Panc1 (cell line): ENCODE results near the gene SNX33.

Experiments
- CTCF ChIP-seq: fragments of 450-650 bp; IDR thresholded peaks from 2 replicates; pipeline ENCODE4 v1.5.1; 2017; ENCODE audit warnings: mild to moderate bottlenecking
- POLR2AphosphoS5 ChIP-seq: IDR thresholded peaks from 2 replicates; pipeline ENCODE4 v1.6.1; 2012; ENCODE audit warnings: mild to moderate bottlenecking, low read depth, low read length, moderate library complexity
- REST ChIP-seq, 2 experiments: IDR thresholded peaks; 2 replicates each; pipeline ENCODE4 v1.6.1; 2011 to 2012; ENCODE audit warnings: low read depth in 2 of 2, control low read depth in 1 of 2, low read length in 1 of 2, mild to moderate bottlenecking in 1 of 2, moderate library complexity in 1 of 2; ENCODE audit not compliant: insufficient read depth in 1 of 2
- SIN3A ChIP-seq: IDR thresholded peaks from 2 replicates; pipeline ENCODE4 v1.6.1; 2012; ENCODE audit warnings: low read depth, mild to moderate bottlenecking, low read length, moderate library complexity, borderline replicate concordance; ENCODE audit not compliant: insufficient read depth

- no peak for TF ChIP-seq CTCF
- TF ChIP-seq POLR2AphosphoS5, result no peak
- no peak for TF ChIP-seq SIN3A
- TF ChIP-seq REST (IDR thresholded peaks at IDR 0.05; ENCODE audit: insufficient read depth in 1 of 2, low read depth in 2 of 2, low read length in 1 of 2), result no peak
Measured at GRCh38 chr15:75695220-75695619, 47.5 kb downstream of the SNX33 start.
